ENCODE measurements around the gene TMEM207. TPM values are rescaled to one million over a fixed set of nuclear protein-coding genes. Genes with fewer than 3 reads are reported as not detected.

The TMEM207 gene
- total RNA-seq, 1 donor from 2014 or later: not detected

- H2AFZ ChIP-seq (ENCODE audit: low read depth, low read length): no peak overlapping the region
- DNase-seq (ENCODE audit: low read depth) (peak; percentile 44), FAIRE-seq (no peak)
- no peak overlapping the region for H3K4me3 ChIP-seq (ENCODE audit: insufficient read depth, low read depth, low read length)
- no peak overlapping the region for H3K4me3 Mint-ChIP-seq (ENCODE audit: unreplicated experiment)
- H3K4me2 ChIP-seq (ENCODE audit: low read length): peak overlapping the region; percentile 63
- H3K27me3 ChIP-seq (ENCODE audit: insufficient read depth, low read length): no peaks in the 10 kb centered on the region
- H3K36me3 Mint-ChIP-seq (ENCODE audit: low read depth, unreplicated experiment): no peaks in the 10 kb centered on the region
- no peaks in the 10 kb centered on the region for H4K20me1 ChIP-seq (ENCODE audit: insufficient read depth, low read length)
- no peaks in the 10 kb centered on the region for H3K27me3 Mint-ChIP-seq (ENCODE audit: low read depth, unreplicated experiment)
- no peak overlapping the region for H3K9ac ChIP-seq (ENCODE audit: low read length)
- H3K9me3 ChIP-seq (ENCODE audit: insufficient read depth, low read depth, low read length): no peaks in the 10 kb centered on the region
- H3K27ac ChIP-seq (ENCODE audit: low read depth, low read length): no peak overlapping the region
- H3K36me3 ChIP-seq (ENCODE audit: insufficient read depth, low read length): no peaks in the 10 kb centered on the region
- TF ChIP-seq EZH2 (IDR thresholded peaks at IDR 0.05; ENCODE audit: insufficient read depth, low read length) (no peak), CTCF (IDR thresholded peaks at IDR 0.05; ENCODE audit: insufficient read depth, low read depth, low read length) (peak; percentile 72)
- no peaks in the 10 kb centered on the region for H3K4me1 ChIP-seq (ENCODE audit: insufficient read depth, low read length)
- H3K4me1 Mint-ChIP-seq (ENCODE audit: low read depth, unreplicated experiment): peaks cover 5% of the 10 kb centered on the region
- no peaks in the 10 kb centered on the region for H3K79me2 ChIP-seq (ENCODE audit: insufficient read depth, low read length)
- H3K27ac Mint-ChIP-seq (ENCODE audit: unreplicated experiment): peak overlapping the region; percentile 64
- H3K9me3 Mint-ChIP-seq (ENCODE audit: unreplicated experiment): no peaks in the 10 kb centered on the region
These were observed 24.9 kb downstream of the TMEM207 start for GRCh38 chr3:190424478-190425439.

- Mint-ChIP-seq H3K4me1 (ENCODE audit: low read depth, unreplicated experiment) (no peaks in the 10 kb centered on the region), H3K27me3 (ENCODE audit: low read depth, unreplicated experiment) (no peaks in the 10 kb centered on the region), H3K27ac (ENCODE audit: unreplicated experiment) (no peak overlapping the region), H3K36me3 (ENCODE audit: low read depth, unreplicated experiment) (no peaks in the 10 kb centered on the region), H3K9me3 (ENCODE audit: unreplicated experiment) (no peaks in the 10 kb centered on the region), H3K4me3 (ENCODE audit: unreplicated experiment) (no peak overlapping the region)
- TF ChIP-seq EZH2 (IDR thresholded peaks at IDR 0.05; ENCODE audit: insufficient read depth, low read length) (no peak), CTCF (IDR thresholded peaks at IDR 0.05; ENCODE audit: insufficient read depth, low read depth, low read length) (no peak)
- Histone ChIP-seq H3K4me3 (ENCODE audit: insufficient read depth, low read depth, low read length) (no peak overlapping the region), H2AFZ (ENCODE audit: low read depth, low read length) (no peak overlapping the region), H3K79me2 (ENCODE audit: insufficient read depth, low read length) (no peaks in the 10 kb centered on the region), H3K4me2 (ENCODE audit: low read length) (no peak overlapping the region), H3K27ac (ENCODE audit: low read depth, low read length) (no peak overlapping the region), H3K36me3 (ENCODE audit: insufficient read depth, low read length) (no peaks in the 10 kb centered on the region), H3K27me3 (ENCODE audit: insufficient read depth, low read length) (no peaks in the 10 kb centered on the region), H3K4me1 (ENCODE audit: insufficient read depth, low read length) (no peaks in the 10 kb centered on the region), H3K9ac (ENCODE audit: low read length) (no peak overlapping the region), H3K9me3 (ENCODE audit: insufficient read depth, low read depth, low read length) (no peaks in the 10 kb centered on the region), H4K20me1 (ENCODE audit: insufficient read depth, low read length) (no peaks in the 10 kb centered on the region)
- FAIRE-seq (peak; percentile 23), DNase-seq (ENCODE audit: low read depth) (no peak)
These were observed 25.6 kb downstream of the TMEM207 start for GRCh38 chr3:190424108-190424477.

- DNase-seq (ENCODE audit: low read depth): no peak
- H3K4me1 Mint-ChIP-seq (ENCODE audit: low read depth, unreplicated experiment): no peaks in the 10 kb centered on the region
- no peak for FAIRE-seq
These were observed 35.4 kb downstream of the TMEM207 start for GRCh38 chr3:190414297-190414696.

More at GRCh38 chr3:190414297-190414696, 35.4 kb downstream of the TMEM207 start:
- peaks cover 2% of the 10 kb centered on the region for H3K36me3 Mint-ChIP-seq (ENCODE audit: low read depth, unreplicated experiment)
- no peak overlapping the region for H3K27ac Mint-ChIP-seq (ENCODE audit: unreplicated experiment)
- TF ChIP-seq EZH2 (IDR thresholded peaks at IDR 0.05; ENCODE audit: insufficient read depth, low read length) (no peak), CTCF (IDR thresholded peaks at IDR 0.05; ENCODE audit: insufficient read depth, low read depth, low read length) (no peak)
- Histone ChIP-seq H3K4me2 (ENCODE audit: low read length) (no peak overlapping the region), H4K20me1 (ENCODE audit: insufficient read depth, low read length) (no peaks in the 10 kb centered on the region), H3K4me1 (ENCODE audit: insufficient read depth, low read length) (no peaks in the 10 kb centered on the region), H3K27ac (ENCODE audit: low read depth, low read length) (no peak overlapping the region), H3K4me3 (ENCODE audit: insufficient read depth, low read depth, low read length) (no peak overlapping the region), H3K36me3 (ENCODE audit: insufficient read depth, low read length) (no peaks in the 10 kb centered on the region), H3K27me3 (ENCODE audit: insufficient read depth, low read length) (no peaks in the 10 kb centered on the region), H3K9ac (ENCODE audit: low read length) (no peak overlapping the region), H3K79me2 (ENCODE audit: insufficient read depth, low read length) (no peaks in the 10 kb centered on the region), H3K9me3 (ENCODE audit: insufficient read depth, low read depth, low read length) (no peaks in the 10 kb centered on the region), H2AFZ (ENCODE audit: low read depth, low read length) (no peak overlapping the region)
- no peaks in the 10 kb centered on the region for H3K27me3 Mint-ChIP-seq (ENCODE audit: low read depth, unreplicated experiment)
- peaks cover 4% of the 10 kb centered on the region for H3K9me3 Mint-ChIP-seq (ENCODE audit: unreplicated experiment)
- no peak overlapping the region for H3K4me3 Mint-ChIP-seq (ENCODE audit: unreplicated experiment)

Measured in astrocyte (in vitro differentiated cells and primary cell).